NCI-H187 treated with DMSO at 0.1 percent for 48 hours (cell line): Measurements from ENCODE around the gene FADS2.

ENCODE experiments used
- DNase-seq: peaks from one replicate; lab custom pipeline; 2025; lab: John Stamatoyannopoulos, UW

The FADS2 gene

DNA sequence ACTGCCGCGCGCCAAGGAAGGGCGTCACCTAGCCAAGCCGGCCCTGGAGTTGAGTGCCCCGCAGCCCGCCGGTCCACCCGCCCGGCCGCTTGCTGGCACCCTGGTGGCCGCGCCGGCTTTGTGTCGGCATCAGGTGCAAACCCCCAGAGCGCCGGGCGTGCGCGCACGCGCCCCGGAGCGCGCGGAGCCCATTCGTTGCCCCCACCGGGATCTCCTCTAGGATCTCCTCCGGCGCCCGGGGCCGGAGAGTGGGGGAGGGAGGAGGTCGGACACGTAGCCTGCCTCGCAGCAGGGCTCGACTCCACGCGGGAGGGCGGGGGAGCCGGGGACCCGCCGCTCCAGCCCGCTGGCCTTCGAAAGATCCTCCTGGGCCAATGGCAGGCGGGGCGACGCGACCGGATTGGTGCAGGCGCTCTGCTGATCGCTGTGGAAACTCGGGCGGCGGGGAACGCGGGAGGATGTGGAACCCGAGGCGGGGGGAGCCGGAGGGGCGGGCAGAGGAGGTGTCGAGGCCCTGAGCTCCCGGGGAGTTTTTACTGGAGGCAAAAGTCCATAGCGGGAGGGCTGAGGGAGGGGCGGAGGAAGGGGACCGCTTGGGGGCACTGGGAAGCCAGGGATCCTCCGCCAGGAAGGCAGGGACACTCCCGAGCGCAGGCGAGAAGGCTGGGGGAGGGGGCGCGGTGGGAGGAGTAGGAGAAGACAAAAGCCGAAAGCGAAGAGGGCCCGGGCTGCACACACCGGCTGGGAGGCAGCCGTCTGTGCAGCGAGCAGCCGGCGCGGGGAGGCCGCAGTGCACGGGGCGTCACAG lies at the start of gene FADS2:
Gene FADS2 (plus strand): TSS at position 730 of the 808 bp plus-strand sequence. CDS start 91 bp downstream, outside the sequence.
- peak; percentile 95 for DNase-seq

DNA sequence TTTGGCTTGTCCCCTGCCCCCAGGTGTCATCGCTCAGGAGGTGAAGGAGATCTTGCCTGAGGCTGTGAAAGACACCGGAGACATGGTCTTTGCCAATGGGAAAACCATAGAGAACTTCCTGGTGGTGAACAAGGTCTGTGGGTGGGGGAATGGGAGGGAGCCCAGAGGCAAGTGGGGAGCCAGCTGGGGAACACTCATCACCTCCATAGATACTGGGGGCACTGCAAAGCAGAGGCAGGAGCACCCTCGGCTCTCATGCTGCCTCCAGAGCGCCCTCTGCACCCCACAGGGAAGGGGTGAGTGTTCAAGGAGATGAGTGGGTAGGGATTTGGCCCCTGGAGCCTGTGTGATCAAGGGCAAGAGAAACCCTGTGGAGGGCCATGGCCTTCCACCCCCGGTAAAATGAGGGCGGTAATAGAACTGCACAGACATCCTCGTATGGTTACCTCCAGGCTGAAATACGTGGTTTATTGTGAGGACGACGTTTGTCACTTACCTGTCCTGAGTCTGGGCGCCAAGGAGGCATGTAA lies 49.7 kb upstream of the FADS2 start:
- DNase-seq = no peak

DNA sequence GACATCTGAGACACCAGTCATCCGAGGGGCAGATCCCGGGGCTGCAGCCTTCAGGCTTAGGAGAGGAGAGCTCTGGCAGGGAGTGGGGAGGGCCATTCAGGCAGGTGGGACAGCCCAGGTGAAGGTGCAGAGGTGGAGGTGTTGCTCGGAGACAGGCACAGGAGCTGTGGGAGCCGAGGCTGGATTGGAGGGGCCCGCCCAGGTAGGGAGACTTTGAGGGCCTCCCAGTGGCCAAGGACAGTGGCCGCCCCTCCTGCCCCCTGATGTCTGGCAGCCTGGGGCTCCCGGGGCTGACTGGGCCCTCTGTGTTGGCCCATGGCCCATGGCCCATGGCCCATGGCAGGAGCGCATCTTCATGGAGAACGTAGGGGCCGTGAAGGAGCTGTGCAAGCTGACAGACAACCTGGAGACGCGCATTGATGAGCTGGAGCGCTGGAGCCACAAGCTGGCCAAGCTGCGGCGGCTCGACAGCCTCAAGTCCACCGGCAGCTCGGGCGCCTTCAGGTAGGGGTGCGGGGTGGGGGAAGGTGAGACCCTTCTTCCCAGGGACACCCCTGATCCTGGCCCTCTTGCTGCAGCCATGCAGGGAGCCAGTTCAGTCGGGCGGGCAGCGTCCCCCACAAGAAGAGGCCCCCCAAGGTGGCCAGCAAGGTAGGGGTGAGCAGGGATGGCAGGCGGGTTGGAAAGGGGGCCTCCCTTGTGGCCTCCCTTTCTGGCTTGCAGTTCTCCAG lies 49.0 kb upstream of the FADS2 start:
- no peak for DNase-seq

DNA sequence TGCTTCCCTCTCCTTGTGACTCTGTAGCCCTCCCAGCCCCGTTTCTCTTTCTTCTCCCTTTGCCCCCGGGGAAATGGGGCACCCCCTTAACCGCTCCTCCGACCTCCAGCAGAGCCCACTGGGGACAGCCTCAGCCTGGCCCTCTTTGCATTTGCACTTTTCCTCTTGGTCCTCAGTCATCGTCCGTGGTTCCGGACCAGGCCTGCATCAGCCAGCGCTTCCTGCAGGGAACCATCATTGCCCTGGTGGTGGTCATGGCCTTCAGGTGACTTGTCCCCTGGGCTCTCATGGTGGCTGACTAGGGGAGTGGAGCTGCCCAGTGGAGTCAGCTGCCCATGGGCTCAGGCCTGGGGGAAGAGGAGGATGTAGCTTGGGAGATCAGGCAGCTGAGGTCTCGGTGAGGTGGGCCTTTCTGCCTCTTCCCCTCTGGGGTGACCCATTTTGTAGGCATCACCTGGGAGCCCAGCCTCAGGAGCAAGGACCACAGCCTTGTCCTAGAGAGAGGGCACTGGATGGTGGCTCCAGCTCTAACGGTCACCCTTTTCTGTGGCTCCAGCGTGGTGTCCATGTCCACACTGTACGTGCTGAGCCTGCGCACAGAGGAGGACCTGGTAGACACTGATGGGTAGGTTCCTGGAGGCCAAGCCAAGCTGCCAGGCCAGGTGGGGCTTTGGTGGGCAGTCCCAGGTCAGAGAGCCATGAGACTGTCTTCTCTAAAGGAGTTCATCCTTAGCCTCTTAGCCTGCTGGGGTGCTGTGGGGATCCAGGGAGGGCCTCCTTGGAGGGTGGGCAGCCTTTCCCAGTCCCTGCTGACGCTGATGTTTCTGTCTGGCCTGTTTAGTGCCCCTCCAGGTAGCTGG lies 48.2 kb upstream of the FADS2 start:
- no peak for DNase-seq

DNA sequence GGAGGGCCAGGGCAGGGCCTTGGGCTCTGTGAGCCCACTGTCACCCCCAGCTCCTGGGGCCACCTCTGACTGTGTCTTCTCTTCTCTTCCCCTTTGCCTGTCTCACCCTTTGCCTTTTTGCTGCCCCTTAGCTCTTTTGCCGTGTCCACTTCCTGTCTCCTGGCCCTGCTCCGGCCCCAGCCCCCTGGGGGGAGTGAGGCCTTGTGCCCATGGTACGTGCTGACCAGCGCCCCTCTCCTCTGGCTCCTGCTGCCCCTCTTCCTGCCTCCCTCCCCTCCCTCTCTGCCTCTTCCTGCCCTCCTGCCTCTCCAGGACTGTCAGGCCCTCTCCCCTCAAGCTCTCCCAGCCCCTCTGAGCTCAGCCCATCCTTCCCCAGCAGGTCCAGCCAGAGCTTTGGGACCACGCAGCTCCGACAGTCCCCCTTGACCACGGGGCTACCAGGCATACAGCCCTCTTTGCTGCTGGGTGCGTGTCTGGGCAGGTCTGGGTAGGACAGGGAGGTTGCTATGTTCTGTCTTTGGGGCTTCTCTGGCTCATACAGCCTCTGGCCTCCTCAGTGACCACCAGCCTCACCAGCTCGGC lies 47.4 kb upstream of the FADS2 start:
- DNase-seq = no peak

DNA sequence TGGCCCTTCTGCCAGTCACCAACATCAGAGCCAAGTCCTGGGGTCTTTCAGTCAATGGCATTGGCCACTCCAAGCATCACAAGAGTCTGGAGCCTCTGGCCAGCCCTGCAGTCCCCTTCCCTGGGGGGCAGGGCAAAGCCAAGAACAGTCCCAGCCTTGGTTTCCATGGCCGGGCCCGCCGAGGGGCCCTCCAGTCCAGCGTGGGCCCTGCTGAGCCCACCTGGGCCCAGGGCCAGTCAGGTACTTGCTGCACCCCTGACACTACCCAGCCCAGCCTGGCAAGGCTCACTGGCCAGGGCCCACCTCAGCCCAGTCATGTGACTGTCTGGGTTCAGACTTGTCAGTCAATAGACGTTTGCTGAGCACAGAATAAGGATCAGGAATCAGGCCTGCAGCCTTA lies 46.5 kb upstream of the FADS2 start:
- DNase-seq = no peak

DNA sequence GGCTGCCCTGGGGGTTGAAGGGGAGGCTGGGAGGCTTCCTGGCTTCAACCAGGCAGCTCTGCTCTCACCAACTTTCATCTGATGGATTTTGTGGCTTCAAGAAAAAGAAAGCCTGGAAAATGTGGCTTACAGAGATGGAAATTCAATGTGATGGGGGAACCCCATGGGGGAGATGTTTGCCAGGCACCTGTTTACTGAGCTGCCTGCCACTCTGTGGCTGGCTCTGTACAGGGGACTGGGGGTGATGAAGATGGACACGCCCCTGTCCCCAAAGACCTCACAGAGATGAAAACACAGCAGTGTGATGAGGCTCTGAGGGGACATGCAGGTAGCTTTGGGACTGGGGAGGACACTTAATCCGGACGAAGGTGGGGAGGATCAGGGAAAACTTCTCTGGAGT lies 45.8 kb upstream of the FADS2 start:
- DNase-seq = no peak

DNA sequence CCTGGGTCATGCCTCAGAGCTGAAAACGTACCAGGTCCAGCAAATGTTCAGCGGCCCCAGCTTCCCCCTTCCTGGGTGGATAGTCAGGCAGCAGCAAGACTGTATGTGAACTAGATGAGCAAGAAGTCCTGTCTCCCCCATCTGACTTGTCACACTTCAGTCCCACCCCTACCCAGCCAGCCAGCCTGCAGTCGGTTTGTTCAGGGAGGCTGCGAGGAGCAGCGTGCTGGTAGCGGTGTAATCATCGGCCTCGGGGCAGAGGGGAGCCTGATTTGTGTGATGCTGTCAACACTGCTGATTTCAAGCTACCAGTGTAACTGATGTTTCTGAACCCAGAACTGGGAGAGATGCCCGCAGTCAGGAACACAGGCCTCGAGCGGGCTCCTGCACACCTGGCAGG lies 45.3 kb upstream of the FADS2 start:
- no peak for DNase-seq

DNA sequence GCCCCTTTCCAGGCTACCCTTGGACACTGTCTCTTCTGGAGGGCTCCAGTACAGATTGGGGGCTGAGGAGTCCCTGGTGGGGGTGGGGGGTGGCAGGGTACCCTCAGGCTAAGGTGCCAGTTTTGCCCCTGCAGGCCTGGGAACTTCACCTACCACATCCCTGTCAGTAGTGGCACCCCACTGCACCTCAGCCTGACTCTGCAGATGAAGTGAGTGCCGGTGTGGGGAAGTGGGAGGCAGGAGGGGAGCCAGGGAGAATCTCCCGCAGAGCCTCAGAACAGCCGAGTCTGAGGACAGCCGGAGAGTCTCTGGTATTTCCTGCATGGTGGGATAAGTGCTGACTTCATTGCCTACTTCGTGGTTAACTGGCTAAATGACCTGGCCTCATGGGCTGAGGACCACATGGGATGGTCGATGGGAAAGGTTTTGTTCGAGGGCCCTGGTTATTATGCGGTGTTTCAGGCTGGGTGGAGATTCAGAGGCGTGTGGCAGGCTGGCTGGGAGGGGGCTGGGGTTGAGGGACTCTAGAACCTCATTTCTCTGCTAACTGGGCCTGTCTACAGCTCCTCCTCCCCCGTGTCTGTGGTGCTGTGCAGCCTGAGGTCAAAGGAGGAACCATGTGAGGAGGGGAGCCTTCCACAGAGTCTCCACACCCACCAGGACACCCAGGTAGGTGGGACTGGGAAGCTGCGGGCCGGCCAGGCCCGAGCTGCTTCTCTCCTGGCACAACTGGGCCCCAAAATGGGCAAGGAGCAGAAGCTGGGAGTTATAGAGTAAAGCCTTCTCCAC lies 44.2 kb upstream of the FADS2 start:
- DNase-seq = no peak

DNA sequence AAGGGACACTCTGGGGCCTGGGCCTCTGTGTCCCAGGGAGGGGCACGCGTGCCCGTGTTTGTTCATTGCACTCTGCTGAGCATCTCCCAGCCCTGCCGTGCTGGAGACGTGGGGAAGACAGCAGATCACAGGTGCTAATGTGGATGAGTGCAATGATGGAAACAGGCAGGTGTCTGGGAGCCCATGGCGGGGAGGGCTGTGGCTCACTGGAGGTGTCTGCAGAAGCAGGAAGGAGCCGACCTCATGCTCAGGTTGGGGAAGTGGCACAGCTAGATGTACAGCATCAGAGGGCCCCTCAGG lies 43.6 kb upstream of the FADS2 start:
- DNase-seq = no peak

DNA sequence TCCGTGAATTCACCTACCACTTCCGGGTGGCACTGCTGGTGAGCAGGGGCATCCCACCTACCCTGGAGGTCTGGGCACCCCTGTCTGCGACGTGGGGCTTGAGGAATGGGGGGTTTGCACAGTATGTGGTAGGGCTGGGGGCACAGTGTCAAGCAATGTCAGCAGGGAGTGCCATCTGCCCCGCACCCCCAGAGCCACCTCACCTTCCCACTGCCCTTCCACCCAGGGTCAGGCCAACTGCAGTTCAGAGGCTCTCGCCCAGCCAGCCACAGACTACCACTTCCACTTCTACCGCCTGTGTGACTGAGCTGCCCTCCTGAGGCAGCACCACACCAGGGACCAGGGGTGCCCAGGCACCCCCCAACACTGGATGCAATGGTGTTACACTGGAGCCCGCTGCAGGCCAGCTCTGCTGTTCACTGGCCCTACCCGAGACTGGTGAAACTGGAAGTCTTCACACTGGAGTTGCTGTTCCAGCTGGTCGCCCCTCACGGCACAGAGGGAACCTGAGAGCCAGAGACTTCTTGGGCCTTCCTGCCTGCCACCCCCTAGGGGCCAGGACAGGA lies 42.2 kb upstream of the FADS2 start:
- no peak for DNase-seq

DNA sequence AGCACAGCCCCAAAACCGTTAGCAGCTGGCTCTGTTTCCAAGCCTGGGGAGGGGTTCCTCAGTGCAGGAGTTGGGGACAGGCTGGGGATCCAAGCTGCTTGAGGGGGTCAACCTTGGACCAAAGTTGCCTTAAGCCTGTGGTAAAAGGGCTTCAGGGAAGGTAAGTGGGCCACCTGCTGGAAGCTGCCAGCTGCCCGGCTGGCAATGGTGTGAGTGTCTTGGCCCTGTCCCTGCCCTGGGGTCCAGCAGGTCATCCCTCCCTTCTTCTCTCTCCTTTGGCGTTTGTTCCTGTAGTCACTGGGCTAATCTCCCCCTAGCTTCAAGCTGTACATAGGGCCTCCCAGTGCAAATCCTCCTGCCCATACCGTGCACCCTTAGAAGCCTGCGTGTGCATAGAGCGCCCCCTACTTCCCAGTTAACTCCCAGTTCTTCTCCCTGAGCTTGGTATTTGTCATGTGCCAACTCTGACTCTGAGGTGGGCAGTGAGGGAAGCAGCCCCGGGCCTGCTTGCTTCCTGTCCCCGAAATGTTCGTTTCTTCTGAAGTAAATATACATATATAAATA lies 40.1 kb upstream of the FADS2 start:
- no peak for DNase-seq

DNA sequence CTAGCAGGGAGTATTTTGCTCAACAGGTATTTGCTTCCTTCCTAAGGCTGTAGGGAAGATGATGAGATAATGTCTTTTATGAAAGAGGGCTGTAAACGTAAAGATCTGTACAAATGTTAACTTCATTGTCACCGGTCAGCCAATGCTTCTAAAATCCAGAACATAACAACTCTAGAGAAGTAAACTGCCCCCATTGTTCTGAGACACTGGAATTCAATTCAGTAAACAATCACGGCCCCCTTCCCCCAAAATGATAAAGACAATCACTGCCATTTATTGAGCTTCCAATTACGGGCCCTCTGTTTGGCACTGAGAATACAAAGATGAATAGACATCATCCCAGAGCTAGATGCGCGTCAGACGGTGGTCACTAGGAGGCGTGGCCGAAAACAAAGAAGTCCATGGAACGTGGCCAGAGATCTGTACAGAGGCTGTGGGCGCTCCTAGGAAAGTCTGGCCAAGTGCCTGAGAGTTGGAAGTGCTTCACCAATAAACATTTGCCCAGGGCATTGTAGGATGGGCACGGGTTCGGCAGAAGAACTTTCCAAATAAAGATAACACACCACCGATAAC lies 36.3 kb upstream of the FADS2 start:
- no peak for DNase-seq

DNA sequence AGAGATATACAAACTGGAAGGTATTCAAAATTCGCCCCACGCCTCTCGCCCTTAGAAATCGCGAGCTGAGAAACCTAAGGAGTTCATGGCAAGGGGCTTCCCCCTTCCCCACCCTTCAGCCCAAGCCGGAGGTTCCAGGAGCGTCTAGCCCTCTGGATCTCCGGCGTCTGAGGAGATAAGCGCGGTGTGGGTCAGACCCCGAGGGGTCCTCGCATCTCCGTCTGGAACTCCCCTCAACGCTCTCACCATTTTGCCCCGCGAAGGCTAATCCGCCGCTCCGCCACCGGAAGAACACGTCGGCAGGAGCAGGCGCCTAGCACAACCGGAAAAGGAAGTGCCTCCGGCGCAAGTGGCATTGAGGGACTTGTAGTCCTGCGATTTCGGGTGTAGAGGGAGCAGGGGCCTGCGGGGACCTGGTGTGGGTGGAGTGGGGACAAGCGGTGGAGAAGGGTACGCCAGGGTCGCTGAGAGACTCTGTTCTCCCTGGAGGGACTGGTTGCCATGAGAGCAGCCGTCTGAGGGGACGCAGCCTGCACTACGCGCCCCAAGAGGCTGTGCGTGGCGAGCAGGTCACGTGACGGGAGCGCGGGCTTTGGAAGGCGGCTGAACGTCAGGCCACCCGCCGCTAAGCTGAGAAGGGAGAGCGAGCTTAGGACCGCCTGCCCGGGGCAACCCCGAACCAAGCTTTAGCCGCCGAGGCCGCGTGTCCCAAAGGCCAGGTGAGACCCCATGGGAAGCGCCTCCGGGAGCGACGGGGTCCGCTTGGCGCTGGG lies 35.6 kb upstream of the FADS2 start, which contains the start of the genes FEN1 and TMEM258:
Gene FEN1 (plus strand): TSS at position 602 of the 773 bp plus-strand sequence. CDS start 2,451 bp downstream, outside the sequence.
Gene TMEM258 (minus strand): TSS at position 290 of the 773 bp plus-strand sequence. CDS start 41 bp downstream, at position 249.
- peak; percentile 67 for DNase-seq

DNA sequence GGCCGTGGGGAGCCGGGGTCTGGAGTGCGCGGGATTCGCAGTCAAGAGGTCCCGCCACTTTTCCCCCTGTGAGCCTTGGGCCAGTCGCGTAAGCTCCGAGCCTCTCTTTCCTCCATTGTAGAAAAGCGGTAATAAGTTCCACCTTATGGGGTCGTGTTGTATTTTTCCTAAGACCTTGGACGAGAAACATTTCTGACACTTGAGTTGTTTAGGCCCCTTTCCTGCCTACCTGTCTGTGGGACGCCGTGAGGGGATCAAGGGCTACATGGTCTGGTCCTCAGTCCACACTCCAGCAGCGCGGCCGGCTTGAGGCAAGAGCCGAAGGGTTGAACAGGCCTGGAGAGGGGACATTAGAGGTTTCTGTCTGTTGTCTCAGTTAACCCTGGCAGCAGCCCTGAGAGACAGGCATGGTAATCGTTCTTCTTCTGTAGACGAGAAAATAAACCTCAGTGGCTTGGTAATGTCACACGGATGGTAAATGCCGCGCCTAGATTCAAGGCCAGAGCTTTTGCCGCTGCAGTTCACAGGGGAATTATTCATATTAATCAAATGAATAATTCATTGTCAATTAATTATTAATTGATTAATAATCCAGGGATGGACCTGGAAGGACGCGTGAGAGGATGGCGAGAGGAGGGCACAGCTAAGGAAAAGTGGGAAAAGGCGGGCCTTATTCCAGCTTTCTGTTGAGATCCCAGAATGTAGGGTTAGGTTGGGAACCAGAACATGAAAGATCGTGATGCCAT lies 34.8 kb upstream of the FADS2 start:
- no peak for DNase-seq

DNA sequence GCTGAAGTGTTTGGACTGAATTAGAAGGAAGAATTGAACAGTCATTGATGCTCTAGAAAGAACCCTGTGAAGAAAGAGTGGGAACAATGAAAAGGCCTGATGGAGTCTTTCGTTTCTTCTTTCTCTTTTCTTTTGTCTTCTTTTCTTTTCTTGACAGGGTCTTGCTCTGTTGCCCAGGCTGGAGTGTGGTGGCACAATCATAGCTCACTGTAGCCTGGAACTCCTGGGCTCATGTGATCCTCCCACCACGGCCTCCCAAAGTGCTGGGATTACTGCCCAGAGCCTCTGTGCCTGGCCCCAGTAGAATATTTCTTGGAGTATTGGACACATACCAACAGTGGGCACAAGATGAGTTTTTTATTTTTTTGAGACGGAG lies 34.3 kb upstream of the FADS2 start:
- no peak for DNase-seq

DNA sequence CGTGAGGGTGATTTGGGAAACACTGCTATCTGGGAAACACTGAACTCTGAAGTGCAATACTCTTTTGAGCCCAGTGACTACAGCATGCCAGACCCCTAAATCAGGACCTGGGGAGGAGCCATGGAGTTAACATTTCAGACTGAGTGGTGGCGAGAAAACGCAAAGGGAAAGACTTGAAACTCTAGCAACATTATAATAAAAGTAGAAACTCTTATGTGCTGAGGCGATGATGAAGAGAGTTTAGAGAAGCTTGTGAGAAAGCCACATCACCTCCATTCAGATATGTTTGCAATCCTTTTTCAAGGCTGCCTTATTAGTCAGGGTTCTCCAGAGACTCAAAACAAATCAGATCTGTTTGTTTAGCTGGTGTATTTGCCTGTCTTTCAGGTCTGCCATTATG lies 33.5 kb upstream of the FADS2 start:
- no peak for DNase-seq

DNA sequence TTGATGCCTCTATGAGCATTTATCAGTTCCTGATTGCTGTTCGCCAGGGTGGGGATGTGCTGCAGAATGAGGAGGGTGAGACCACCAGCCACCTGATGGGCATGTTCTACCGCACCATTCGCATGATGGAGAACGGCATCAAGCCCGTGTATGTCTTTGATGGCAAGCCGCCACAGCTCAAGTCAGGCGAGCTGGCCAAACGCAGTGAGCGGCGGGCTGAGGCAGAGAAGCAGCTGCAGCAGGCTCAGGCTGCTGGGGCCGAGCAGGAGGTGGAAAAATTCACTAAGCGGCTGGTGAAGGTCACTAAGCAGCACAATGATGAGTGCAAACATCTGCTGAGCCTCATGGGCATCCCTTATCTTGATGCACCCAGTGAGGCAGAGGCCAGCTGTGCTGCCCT lies 32.6 kb upstream of the FADS2 start:
- DNase-seq = no peak
